ENCODE data around the gene GTF2IRD1.

GRCh38 chr7:74482197-74482467, 28.4 kb downstream of the GTF2IRD1 start:
- TF ChIP-seq CTCF (conservative IDR thresholded peaks at IDR 0.05; ENCODE audit: low read depth in 2 of 2) (no peak), EZH2 (IDR thresholded peaks at IDR 0.05; ENCODE audit: low read depth, unreplicated experiment) (no peak), REST (IDR thresholded peaks at IDR 0.05; ENCODE audit: unreplicated experiment) (no peak), EZH2phosphoT487 (IDR thresholded peaks at IDR 0.05; ENCODE audit: unreplicated experiment) (no peak), POLR2AphosphoS5 (IDR thresholded peaks at IDR 0.05; ENCODE audit: low read depth) (no peak), ZNF462 (CRISPR knock-in tag; IDR thresholded peaks at IDR 0.05) (no peak), ETS1 (IDR thresholded peaks at IDR 0.05) (no peak), CREB1 (CRISPR knock-in tag; IDR thresholded peaks at IDR 0.05; ENCODE audit: low read depth) (no peak), JUNB (IDR thresholded peaks at IDR 0.05; ENCODE audit: unreplicated experiment) (no peak)
